ENCODE data around the gene SLC26A1. TPM values are rescaled to one million over a fixed set of nuclear protein-coding genes. Genes with fewer than 3 reads are reported as not detected.

Gene SLC26A1
- total and polyA plus RNA-seq, 8 donors = 0.28 to 1.7 (median 0.66) TPM

DNA sequence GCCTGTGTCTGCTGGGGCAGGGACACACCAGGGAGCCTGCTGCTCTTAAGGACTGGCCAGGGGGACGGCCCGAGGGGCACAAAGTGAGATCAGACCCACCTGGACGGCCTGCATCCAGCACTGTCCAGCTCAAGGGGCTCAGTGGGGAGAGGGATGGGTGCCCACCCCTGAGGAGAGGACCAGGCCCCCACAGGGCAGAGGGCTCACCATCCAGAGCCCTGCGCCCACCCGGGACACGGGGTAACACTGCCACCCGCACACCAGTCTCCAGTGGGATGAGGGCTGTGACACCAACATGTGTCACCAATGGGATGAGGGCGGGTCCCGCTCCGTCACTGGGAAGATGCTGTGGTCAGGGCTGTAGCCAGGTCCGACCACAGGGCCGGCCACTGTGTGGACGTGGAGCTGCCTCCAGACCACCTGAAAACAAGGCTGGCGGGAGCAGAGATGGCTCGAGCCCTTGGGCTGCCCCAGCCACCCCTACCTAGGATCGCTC is 33.0 kb downstream of the SLC26A1 start:
- H3K4me3 ChIP-seq = no peak overlapping the region
- no peaks in the 10 kb centered on the region for H3K4me1 ChIP-seq
- no peak for FAIRE-seq
- WGBS, 2 donors = 87 to 90% methylated on average over 15 to 16 of the region's 16 CpGs
- no peaks in the 10 kb centered on the region for H3K36me3 ChIP-seq
- TF ChIP-seq, protein P1, sequence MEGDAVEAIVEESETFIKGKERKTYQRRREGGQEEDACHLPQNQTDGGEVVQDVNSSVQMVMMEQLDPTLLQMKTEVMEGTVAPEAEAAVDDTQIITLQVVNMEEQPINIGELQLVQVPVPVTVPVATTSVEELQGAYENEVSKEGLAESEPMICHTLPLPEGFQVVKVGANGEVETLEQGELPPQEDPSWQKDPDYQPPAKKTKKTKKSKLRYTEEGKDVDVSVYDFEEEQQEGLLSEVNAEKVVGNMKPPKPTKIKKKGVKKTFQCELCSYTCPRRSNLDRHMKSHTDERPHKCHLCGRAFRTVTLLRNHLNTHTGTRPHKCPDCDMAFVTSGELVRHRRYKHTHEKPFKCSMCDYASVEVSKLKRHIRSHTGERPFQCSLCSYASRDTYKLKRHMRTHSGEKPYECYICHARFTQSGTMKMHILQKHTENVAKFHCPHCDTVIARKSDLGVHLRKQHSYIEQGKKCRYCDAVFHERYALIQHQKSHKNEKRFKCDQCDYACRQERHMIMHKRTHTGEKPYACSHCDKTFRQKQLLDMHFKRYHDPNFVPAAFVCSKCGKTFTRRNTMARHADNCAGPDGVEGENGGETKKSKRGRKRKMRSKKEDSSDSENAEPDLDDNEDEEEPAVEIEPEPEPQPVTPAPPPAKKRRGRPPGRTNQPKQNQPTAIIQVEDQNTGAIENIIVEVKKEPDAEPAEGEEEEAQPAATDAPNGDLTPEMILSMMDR (IDR thresholded peaks at IDR 0.05) = no peak
- ATAC-seq = peak in 1 of 4 donors; percentile 6
- no peaks in the 10 kb centered on the region for H3K27me3 ChIP-seq
- intact Hi-C loops (cut with DNase I) = no loop called here
- no peak overlapping the region for H3K27ac ChIP-seq
- DNase-seq = peak in 2 of 6 donors; percentile 52 to 75
- no peaks in the 10 kb centered on the region for H3K9me3 ChIP-seq

GRCh38 chr4:959338-960139 is 33.7 kb downstream of the SLC26A1 start:
- Histone ChIP-seq H3K4me1 (no peaks in the 10 kb centered on the region), H3K4me3 (no peak overlapping the region), H3K27ac (no peak overlapping the region), H3K36me3 (no peaks in the 10 kb centered on the region), H3K9me3 (no peaks in the 10 kb centered on the region), H3K27me3 (no peaks in the 10 kb centered on the region)
- TF ChIP-seq, protein P1 (IDR thresholded peaks at IDR 0.05) = no peak
- DNase-seq (peak in 3 of 6 donors; percentile 2 to 44 (median 13)), FAIRE-seq (no peak), ATAC-seq (no peak)
- 86 to 89% methylated on average over 23 to 24 of the region's 24 CpGs for WGBS, 2 donors
- intact Hi-C loops (cut with DNase I) = no loop called here

GRCh38 chr4:958696-959337 is 34.4 kb downstream of the SLC26A1 start:
- TF ChIP-seq, protein P1 (IDR thresholded peaks at IDR 0.05) = no peak
- DNase-seq (peak in 2 of 6 donors; percentile 1 to 35), FAIRE-seq (no peak), ATAC-seq (no peak)
- H3K4me3 ChIP-seq = no peak overlapping the region
- no peaks in the 10 kb centered on the region for H3K4me1 ChIP-seq
- no peaks in the 10 kb centered on the region for H3K9me3 ChIP-seq
- no peak overlapping the region for H3K27ac ChIP-seq
- intact Hi-C loops (cut with DNase I) = no loop called here
- WGBS, 2 donors = 82% methylated on average over 16 to 17 of the region's 17 CpGs
- no peaks in the 10 kb centered on the region for H3K27me3 ChIP-seq
- no peaks in the 10 kb centered on the region for H3K36me3 ChIP-seq

DNA sequence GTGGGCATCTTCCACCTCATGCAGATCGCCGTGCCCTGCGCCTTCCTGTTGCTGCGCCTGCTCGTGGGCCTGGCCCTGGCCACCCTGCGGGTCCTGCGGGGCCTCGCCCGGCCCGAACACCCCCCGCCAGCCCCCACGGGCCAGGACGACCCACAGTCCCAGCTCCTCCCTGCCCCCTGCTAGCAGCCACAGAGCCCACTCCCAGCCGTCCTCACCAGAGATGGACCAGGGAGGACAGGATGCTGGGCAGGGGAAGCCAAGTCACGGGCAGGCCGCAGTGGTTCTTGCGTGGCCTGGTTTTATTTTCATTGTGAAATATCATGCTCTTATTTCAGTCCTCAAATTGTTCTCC is 34.9 kb downstream of the SLC26A1 start:
- WGBS, 2 donors = 92 to 95% methylated on average over 17 of the region's 17 CpGs
- no peak for ATAC-seq
- no peak for FAIRE-seq
- Histone ChIP-seq H3K27me3 (no peaks in the 10 kb centered on the region), H3K4me3 (no peak overlapping the region), H3K9me3 (no peaks in the 10 kb centered on the region), H3K4me1 (no peaks in the 10 kb centered on the region), H3K27ac (no peak overlapping the region), H3K36me3 (no peaks in the 10 kb centered on the region)
- DNase-seq = peak in 1 of 6 donors; percentile 1
- TF ChIP-seq, protein P1 (IDR thresholded peaks at IDR 0.05) = no peak
- intact Hi-C loops (cut with DNase I) = no loop called here
